HPDE6-E6E7 (cell line): ENCODE data around the gene MAVS.

Source experiments
- DNase-seq: peaks from one replicate; pipeline ENCODE4 v3.0.0; 2011; ENCODE audit warnings: missing footprints; ENCODE audit errors: extremely low spot score

MAVS gene

GRCh38 chr20:3910853-3911252 is 64.2 kb downstream of the MAVS start:
- no peak for DNase-seq

- DNase-seq, result no peak
Measured at GRCh38 chr20:3911956-3912355, 65.3 kb downstream of the MAVS start.

- DNase-seq, result no peak
Measured at GRCh38 chr20:3914446-3914845, 67.8 kb downstream of the MAVS start.

- no peak for DNase-seq
Measured at GRCh38 chr20:3915691-3916090, 69.1 kb downstream of the MAVS start.

GRCh38 chr20:3916364-3916763 is 69.7 kb downstream of the MAVS start:
- DNase-seq, result no peak

- no peak for DNase-seq
Measured at GRCh38 chr20:3919352-3919751, 72.7 kb downstream of the MAVS start.

- no peak for DNase-seq
Measured at GRCh38 chr20:3922223-3922982, 75.8 kb downstream of the MAVS start.

- no peak for DNase-seq
Measured at GRCh38 chr20:3922983-3923339, 76.3 kb downstream of the MAVS start.

GRCh38 chr20:3923818-3924217 is 77.2 kb downstream of the MAVS start:
- DNase-seq, result no peak

GRCh38 chr20:3924304-3925112 is 77.9 kb downstream of the MAVS start:
- DNase-seq, result no peak

- no peak for DNase-seq
Measured at GRCh38 chr20:3925113-3925695, 78.6 kb downstream of the MAVS start.
